HepG2 (cell line): ENCODE data around the gene EXOC7. TPM values are rescaled to one million over a fixed set of nuclear protein-coding genes. Genes with fewer than 3 reads are reported as not detected.
A peak's percentile ranks its signal among the peaks of the same experiment; 100 is the strongest.

Experiments
- AHR ChIP-seq: IDR thresholded peaks from 2 replicates; pipeline ENCODE4 v1.6.1; 2018; ENCODE audit warnings: missing genetic modification reagents, missing compliant biosample characterization
- ATF5 ChIP-seq: sonication (generic); formaldehyde crosslinking; IDR thresholded peaks from 2 replicates; pipeline ENCODE4 v1.4.0; 2020; ENCODE audit warnings: mild to moderate bottlenecking, low read depth, missing genetic modification reagents
- ATF7-NPFF ChIP-seq: sonication (generic); formaldehyde crosslinking; IDR thresholded peaks from 2 replicates; pipeline ENCODE4 v1.8.1; 2023; ENCODE audit warnings: mild to moderate bottlenecking, low read depth, missing genetic modification reagents, moderate library complexity
- FOXC1 ChIP-seq: sonication (generic); formaldehyde crosslinking; IDR thresholded peaks from 2 replicates; pipeline ENCODE4 v1.8.0; 2022; ENCODE audit warnings: mild to moderate bottlenecking, missing genetic modification reagents, borderline replicate concordance
- HNF4G ChIP-seq, 2 experiments: sonication (generic) in 1 of 2; formaldehyde crosslinking in 1 of 2; IDR thresholded peaks; 2 replicates each; pipeline versions ENCODE4 v1.4.0 to v1.6.1; 2011 to 2020; ENCODE audit warnings: borderline replicate concordance in 2 of 2, low read depth in 2 of 2, mild to moderate bottlenecking in 2 of 2, low read length in 1 of 2, missing genetic modification reagents in 1 of 2, moderate library complexity in 1 of 2
- JUNB ChIP-seq: sonication (generic); formaldehyde crosslinking; IDR thresholded peaks from 2 replicates; pipeline ENCODE4 v1.8.0; 2022; ENCODE audit warnings: missing genetic modification reagents, mild to moderate bottlenecking, borderline replicate concordance
- KDM2A ChIP-seq: sonication (generic); formaldehyde crosslinking; IDR thresholded peaks from 2 replicates; pipeline ENCODE4 v1.4.0; 2020; ENCODE audit warnings: low read depth, missing genetic modification reagents, borderline replicate concordance
- KLF12 ChIP-seq: sonication (generic); formaldehyde crosslinking; IDR thresholded peaks from 2 replicates; pipeline ENCODE4 v1.4.0; 2020; ENCODE audit warnings: missing genetic modification reagents, borderline replicate concordance
- MAF1 ChIP-seq: sonication (generic); formaldehyde crosslinking; IDR thresholded peaks from 2 replicates; pipeline ENCODE4 v1.5.0; 2020; ENCODE audit warnings: missing genetic modification reagents, borderline replicate concordance
- NRL ChIP-seq: sonication (generic); formaldehyde crosslinking; IDR thresholded peaks from 2 replicates; pipeline ENCODE4 v1.5.0; 2020; ENCODE audit warnings: missing genetic modification reagents, mild to moderate bottlenecking, moderate library complexity, borderline replicate concordance
- RFX1 ChIP-seq: fragments of 450-650 bp; IDR thresholded peaks from 2 replicates; pipeline ENCODE4 v1.6.1; 2017
- SOX5 ChIP-seq: IDR thresholded peaks from 2 replicates; pipeline ENCODE4 v1.6.1; 2016; ENCODE audit warnings: borderline replicate concordance
- TGIF2 ChIP-seq: IDR thresholded peaks from 2 replicates; pipeline ENCODE4 v1.6.1; 2016; ENCODE audit warnings: control low read depth, missing compliant biosample characterization
- ZBTB46 ChIP-seq: sonication (generic); formaldehyde crosslinking; IDR thresholded peaks from 2 replicates; pipeline ENCODE4 v1.4.0; 2020; ENCODE audit warnings: mild to moderate bottlenecking, missing genetic modification reagents, borderline replicate concordance
- ZFP36L1 ChIP-seq: sonication (generic); formaldehyde crosslinking; IDR thresholded peaks from 2 replicates; pipeline ENCODE4 v1.8.0; 2022; ENCODE audit warnings: mild to moderate bottlenecking, missing genetic modification reagents, moderate library complexity
- ZNF264 ChIP-seq: sonication (generic); formaldehyde crosslinking; IDR thresholded peaks from 2 replicates; pipeline ENCODE4 v1.4.0; 2020; ENCODE audit warnings: missing genetic modification reagents
- ZNF687 ChIP-seq: sonication (generic); formaldehyde crosslinking; IDR thresholded peaks from 2 replicates; pipeline ENCODE4 v1.5.1; 2020; ENCODE audit warnings: mild to moderate bottlenecking, missing genetic modification reagents, moderate library complexity
- polyA plus RNA-seq, 8 experiments: library from polyadenylated mRNA; depleted of rRNA in 3 of 8; stranded (reverse) in 7 of 8; unstranded in 1 of 8; fragments of >200 nt; fragmentation: Illumina TruSeq in 4 of 8; extraction: Trizol in 4 of 8; gene quantifications; 2 replicates each; pipeline versions ENCODE4 v1.2.1 to v1.2.3, GENCODE V29; 2011 to 2016; ENCODE audit warnings: low read depth in 4 of 8, missing spikeins in 1 of 8, mixed read lengths in 1 of 8; ENCODE audit not compliant: insufficient read depth in 1 of 8
- total RNA-seq, 5 experiments: library from RNA; depleted of rRNA; stranded (reverse); fragments of >200 nt; fragmentation: Illumina TruSeq; extraction: Trizol; gene quantifications; 2 replicates each; pipeline ENCODE4 v1.2.3, GENCODE V29; 2016; ENCODE audit warnings: low read depth in 1 of 5
- TF ChIP-seq, protein P1 (sequence below): sonication (generic); formaldehyde crosslinking; IDR thresholded peaks from 2 replicates; pipeline ENCODE4 v1.4.0; 2020; ENCODE audit warnings: missing genetic modification reagents, mild to moderate bottlenecking, borderline replicate concordance

Gene EXOC7
- total and polyA plus RNA-seq, 2 of the 13 experiments (the other 11 are each of a cell fraction or from before 2014, with no cell fraction given), result 86.9 to 116 TPM

DNA sequence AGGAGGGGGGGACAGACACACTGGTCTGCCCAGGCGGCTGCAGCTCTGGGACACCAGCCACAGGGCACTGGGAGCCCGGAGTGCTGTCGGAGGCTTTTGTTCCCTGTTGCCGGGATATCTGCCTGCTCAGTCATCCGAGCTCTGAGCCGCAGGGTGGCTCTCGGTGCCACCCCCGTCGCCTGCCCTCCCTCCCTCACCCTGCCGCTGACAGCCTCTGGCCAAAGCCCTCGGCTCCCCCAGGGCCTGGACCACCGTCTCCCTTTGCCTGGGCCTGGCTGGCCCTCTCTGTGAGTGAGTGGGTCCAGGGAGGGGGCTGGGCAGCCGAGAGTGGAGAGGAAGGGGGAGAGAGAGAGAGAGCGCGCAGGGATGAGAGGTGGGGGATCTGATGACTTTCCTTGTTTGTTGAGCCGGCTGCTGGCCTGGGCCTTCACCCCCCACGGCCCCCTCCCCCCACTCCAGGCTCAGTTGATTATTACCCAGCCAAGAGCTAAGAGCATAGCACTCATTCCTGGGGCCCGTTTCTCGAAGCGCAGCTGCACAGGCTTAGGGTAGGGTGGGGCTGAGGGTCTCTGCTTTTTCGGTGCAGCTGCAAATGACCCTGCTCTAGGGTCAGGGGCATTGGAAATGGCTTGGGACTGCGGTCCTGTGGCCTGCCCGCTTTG lies 34.8 kb upstream of the EXOC7 start (continued):
- TF ChIP-seq NRL (CRISPR knock-in tag) (peak; percentile 89), TGIF2 (CRISPR knock-in tag) (no peak; the same call in none of the 2 replicates), RFX1 (no peak), HNF4G (IDR thresholded peaks at IDR 0.05; ENCODE audit: borderline replicate concordance, low read depth, low read length) (peak; percentile 32; the same call in 1 of the 2 replicates), HNF4G (CRISPR knock-in tag; IDR thresholded peaks at IDR 0.05; ENCODE audit: borderline replicate concordance, low read depth) (peak; percentile 55), KDM2A (CRISPR knock-in tag) (peak; percentile 88; the same call in 1 of the 2 replicates), MAF1 (no peak; the same call in 1 of the 2 replicates), AHR (CRISPR knock-in tag) (no peak; the same call in 1 of the 2 replicates), ZFP36L1 (CRISPR knock-in tag) (0 out of 2 replicates have a peak, but pooled peaks have one; percentile 77), SOX5 (peak; percentile 82; the same call in 1 of the 2 replicates), JUNB (CRISPR knock-in tag) (no peak), ATF7-NPFF (CRISPR knock-in tag) (0 out of 2 replicates have a peak, but pooled peaks have one; percentile 19), FOXC1 (CRISPR knock-in tag) (peak; percentile 69; the same call in 1 of the 2 replicates), KLF12 (CRISPR knock-in tag) (no peak; the same call in 1 of the 2 replicates), ATF5 (CRISPR knock-in tag) (no peak), ZBTB46 (no peak), ZNF264 (CRISPR knock-in tag) (peak; percentile 88), ZNF687 (peak; percentile 94)
- TF ChIP-seq, protein P1, sequence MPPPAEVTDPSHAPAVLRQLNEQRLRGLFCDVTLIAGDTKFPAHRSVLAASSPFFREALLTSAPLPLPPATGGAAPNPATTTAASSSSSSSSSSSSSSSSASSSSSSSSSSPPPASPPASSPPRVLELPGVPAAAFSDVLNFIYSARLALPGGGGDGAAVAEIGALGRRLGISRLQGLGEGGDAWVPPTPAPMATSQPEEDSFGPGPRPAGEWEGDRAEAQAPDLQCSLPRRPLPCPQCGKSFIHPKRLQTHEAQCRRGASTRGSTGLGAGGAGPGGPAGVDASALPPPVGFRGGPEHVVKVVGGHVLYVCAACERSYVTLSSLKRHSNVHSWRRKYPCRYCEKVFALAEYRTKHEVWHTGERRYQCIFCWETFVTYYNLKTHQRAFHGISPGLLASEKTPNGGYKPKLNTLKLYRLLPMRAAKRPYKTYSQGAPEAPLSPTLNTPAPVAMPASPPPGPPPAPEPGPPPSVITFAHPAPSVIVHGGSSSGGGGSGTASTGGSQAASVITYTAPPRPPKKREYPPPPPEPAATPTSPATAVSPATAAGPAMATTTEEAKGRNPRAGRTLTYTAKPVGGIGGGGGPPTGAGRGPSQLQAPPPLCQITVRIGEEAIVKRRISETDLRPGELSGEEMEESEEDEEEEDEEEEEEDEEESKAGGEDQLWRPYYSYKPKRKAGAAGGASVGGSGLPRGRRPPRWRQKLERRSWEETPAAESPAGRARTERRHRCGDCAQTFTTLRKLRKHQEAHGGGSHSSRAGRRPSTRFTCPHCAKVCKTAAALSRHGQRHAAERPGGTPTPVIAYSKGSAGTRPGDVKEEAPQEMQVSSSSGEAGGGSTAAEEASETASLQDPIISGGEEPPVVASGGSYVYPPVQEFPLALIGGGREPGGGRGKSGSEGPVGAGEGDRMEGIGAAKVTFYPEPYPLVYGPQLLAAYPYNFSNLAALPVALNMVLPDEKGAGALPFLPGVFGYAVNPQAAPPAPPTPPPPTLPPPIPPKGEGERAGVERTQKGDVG (CRISPR knock-in tag), result peak; percentile 55; the same call in 1 of the 2 replicates
